BE2C (cell line): ENCODE results near the gene ZNF750.

Experiments used
- DNase-seq: peaks from one replicate; pipeline ENCODE4 v3.0.0-alpha.2; 2020
- H3K27me3 ChIP-seq: fragments of 250-450 bp; sonication (Bioruptor Pico); 2 replicates; pipeline ENCODE4 v1.5.1; 2020; ENCODE audit warnings: mild to moderate bottlenecking
- H3K36me3 ChIP-seq: fragments of 250-450 bp; sonication (Bioruptor Pico); 2 replicates; pipeline ENCODE4 v1.5.1; 2020; ENCODE audit warnings: mild to moderate bottlenecking
- H3K4me1 ChIP-seq: fragments of 250-450 bp; sonication (Bioruptor Pico); 2 replicates; pipeline ENCODE4 v1.5.1; 2020
- H3K4me3 ChIP-seq: 2 replicates; pipeline ENCODE4 v1.5.1; 2011; ENCODE audit warnings: low read depth, low read length
- H3K9me3 ChIP-seq: fragments of 250-450 bp; sonication (Bioruptor Pico); 2 replicates; pipeline ENCODE4 v1.5.1; 2020
- TF ChIP-seq, protein P1 (sequence below): IDR thresholded peaks from 2 replicates; pipeline ENCODE4 v1.5.1; 2012; ENCODE audit warnings: mild to moderate bottlenecking, low read depth, low read length

The ZNF750 gene

DNA sequence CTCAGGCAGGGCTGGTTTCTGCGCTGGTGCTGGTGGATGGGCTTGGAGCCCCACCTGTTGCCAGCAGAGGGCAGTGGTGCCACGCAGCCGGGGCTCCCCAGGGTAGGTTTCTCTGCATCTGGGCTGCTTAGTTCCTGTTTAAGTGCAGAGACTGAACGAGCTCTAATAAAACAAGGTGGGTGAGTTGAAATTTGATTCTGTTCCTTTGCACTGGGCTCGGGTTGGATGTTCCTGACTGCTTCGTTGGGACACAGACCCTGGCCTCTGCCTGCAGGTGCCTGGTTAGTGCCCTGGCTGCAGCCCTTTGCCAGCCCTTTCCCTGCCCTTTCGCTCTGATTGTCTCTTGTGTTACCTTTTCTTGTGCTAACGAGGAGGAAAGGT, 57.9 kb downstream of the ZNF750 start:
- peak; percentile 85 for DNase-seq
- TF ChIP-seq, protein P1, sequence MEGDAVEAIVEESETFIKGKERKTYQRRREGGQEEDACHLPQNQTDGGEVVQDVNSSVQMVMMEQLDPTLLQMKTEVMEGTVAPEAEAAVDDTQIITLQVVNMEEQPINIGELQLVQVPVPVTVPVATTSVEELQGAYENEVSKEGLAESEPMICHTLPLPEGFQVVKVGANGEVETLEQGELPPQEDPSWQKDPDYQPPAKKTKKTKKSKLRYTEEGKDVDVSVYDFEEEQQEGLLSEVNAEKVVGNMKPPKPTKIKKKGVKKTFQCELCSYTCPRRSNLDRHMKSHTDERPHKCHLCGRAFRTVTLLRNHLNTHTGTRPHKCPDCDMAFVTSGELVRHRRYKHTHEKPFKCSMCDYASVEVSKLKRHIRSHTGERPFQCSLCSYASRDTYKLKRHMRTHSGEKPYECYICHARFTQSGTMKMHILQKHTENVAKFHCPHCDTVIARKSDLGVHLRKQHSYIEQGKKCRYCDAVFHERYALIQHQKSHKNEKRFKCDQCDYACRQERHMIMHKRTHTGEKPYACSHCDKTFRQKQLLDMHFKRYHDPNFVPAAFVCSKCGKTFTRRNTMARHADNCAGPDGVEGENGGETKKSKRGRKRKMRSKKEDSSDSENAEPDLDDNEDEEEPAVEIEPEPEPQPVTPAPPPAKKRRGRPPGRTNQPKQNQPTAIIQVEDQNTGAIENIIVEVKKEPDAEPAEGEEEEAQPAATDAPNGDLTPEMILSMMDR, result peak; percentile 99

DNA sequence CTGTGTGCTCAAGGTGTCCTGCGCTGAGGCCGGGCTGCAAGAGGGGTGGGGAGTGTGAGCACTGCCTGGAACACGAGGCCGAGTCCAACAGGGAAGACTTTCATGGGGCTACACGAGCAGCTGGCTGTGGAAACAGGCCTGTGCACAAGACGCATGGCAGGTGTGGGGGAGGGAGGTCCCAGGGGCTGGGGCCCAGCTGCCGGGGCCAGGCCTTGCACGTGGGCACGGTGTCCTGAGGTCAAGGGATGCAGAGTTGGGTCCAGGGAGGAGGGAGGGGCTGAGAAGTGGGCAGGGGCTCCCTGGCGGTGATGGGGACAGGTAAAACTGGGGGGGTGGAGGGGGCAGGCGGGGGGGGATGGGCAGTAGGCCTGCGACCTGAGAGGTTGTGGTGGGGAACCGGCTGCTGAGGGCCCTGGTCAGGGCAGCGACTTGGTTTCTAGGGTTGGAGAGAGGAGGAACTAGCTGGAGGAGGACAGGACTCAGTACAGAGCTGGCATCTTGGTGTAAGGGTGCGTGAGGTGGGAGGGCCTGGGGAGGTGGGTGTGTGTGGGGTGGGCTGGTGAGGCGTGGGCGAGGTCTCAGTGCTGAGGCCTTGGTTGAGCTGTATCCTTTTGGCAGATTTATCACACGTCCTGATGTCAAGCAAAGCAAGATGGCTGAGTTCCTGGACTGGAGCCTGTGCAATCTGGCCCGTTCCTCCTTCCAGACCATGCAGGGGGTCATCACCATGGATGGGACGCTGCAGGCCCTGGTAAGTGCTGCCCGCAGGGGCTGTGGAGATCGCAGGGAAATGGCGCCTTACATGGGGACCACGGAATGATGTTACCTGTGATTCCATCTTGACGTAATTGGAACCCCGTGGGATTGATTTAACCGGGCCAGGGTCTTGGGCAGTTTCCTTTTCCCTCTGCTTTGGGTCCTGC, 58.6 kb downstream of the ZNF750 start:
- DNase-seq, result peak; percentile 40
- H3K4me3 ChIP-seq, result no peak overlapping the region
- no peaks in the 10 kb centered on the region; the same call in 1 of the 2 replicates for H3K4me1 ChIP-seq
- H3K36me3 ChIP-seq, result peaks cover 15% of the 10 kb centered on the region
- TF ChIP-seq, protein P1, result no peak
- H3K9me3 ChIP-seq, result no peaks in the 10 kb centered on the region
- H3K27me3 ChIP-seq, result no peaks in the 10 kb centered on the region

More for the DNA sequence above, 57.9 kb downstream of the ZNF750 start:
- Histone ChIP-seq H3K9me3 (no peaks in the 10 kb centered on the region), H3K27me3 (no peaks in the 10 kb centered on the region), H3K4me1 (no peaks in the 10 kb centered on the region; the same call in 1 of the 2 replicates), H3K4me3 (no peak overlapping the region), H3K36me3 (peaks cover 15% of the 10 kb centered on the region)

DNA sequence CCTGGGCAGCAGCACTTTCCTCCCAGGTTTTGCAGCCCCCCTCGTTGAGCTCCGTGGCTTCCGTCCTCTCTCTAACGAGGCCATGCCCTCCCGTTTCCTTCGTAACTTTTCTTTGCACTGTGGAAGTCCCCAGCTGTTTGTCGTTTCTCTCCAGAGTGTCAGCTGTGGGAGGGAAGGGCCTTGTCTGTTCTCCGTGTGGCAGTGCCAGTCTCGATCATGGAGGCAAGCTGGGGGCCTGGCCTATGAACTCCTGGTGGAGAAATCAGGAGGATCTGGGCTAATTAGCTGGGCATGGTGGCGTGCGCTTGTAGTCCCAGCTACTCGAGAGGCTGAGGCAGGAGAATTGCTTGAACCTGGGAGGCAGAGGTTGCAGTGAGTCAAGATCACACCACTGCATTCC, 59.6 kb downstream of the ZNF750 start:
- Histone ChIP-seq H3K36me3 (peaks cover 15% of the 10 kb centered on the region), H3K9me3 (no peaks in the 10 kb centered on the region), H3K4me1 (no peaks in the 10 kb centered on the region; the same call in 1 of the 2 replicates), H3K4me3 (no peak overlapping the region), H3K27me3 (no peaks in the 10 kb centered on the region)
- no peak for DNase-seq
- TF ChIP-seq, protein P1, result no peak

DNA sequence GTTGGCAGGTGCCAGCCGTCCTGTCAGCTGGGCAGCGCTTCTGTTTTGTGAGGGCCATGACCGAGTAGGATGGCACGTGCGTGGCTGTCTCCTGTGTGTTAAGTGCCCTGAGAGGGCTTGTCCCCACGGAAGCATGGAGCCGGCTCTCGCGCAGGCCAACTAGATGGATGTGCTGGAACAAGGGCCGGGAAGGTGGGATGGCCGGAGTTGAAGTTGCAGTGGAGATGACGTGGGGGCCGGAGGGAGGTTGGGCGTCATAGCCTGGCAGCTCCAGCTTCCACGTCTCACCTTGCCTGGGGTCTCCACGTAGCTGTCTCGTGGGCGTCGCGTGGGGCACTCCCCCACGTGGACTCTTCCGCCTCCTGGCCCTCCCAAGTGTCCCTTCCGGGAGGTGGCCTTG, 60.3 kb downstream of the ZNF750 start:
- DNase-seq, result no peak
- Histone ChIP-seq H3K36me3 (peaks cover 14% of the 10 kb centered on the region), H3K27me3 (no peaks in the 10 kb centered on the region), H3K4me3 (no peak overlapping the region), H3K9me3 (no peaks in the 10 kb centered on the region), H3K4me1 (peaks cover 4% of the 10 kb centered on the region)
- TF ChIP-seq, protein P1, result no peak
